NCI-H1436 (cell line): Measurements from ENCODE around the gene RNF150.
"Not testable (repeated sequence)": the region's sequence is repeated elsewhere in the genome, so short reads cannot be mapped to it uniquely, and the experiment has no call there.

Experiments
- DNase-seq: peaks from one replicate; lab custom pipeline; 2025; lab: John Stamatoyannopoulos, UW

The RNF150 gene

GRCh38 chr4:141133146-141133998 lies at the start of gene RNF150:
Gene RNF150 (minus strand): TSS chr4:141133469.
- DNase-seq = peak; percentile 68

GRCh38 chr4:141180991-141181761 lies 47.9 kb upstream of the RNF150 start:
- no peak for DNase-seq

GRCh38 chr4:141179474-141180373 lies 46.5 kb upstream of the RNF150 start:
- DNase-seq = no peak

GRCh38 chr4:141177171-141177570 lies 43.9 kb upstream of the RNF150 start:
- DNase-seq = no peak

- no peak for DNase-seq
Observed at GRCh38 chr4:141174457-141174856, 41.2 kb upstream of the RNF150 start.

GRCh38 chr4:141170671-141171070 lies 37.4 kb upstream of the RNF150 start:
- no peak for DNase-seq

- no peak for DNase-seq
Observed at GRCh38 chr4:141169391-141169790, 36.1 kb upstream of the RNF150 start.

- not testable (repeated sequence) for DNase-seq
Observed at GRCh38 chr4:141165001-141165400, 31.7 kb upstream of the RNF150 start.

GRCh38 chr4:141159027-141159426 lies 25.8 kb upstream of the RNF150 start:
- no peak for DNase-seq

GRCh38 chr4:141158219-141158618 lies 24.9 kb upstream of the RNF150 start:
- DNase-seq = peak; percentile 0

GRCh38 chr4:141155586-141155985 lies 22.3 kb upstream of the RNF150 start:
- DNase-seq = no peak

GRCh38 chr4:141154725-141155124 lies 21.5 kb upstream of the RNF150 start:
- no peak for DNase-seq

- no peak for DNase-seq
Observed at GRCh38 chr4:141153751-141154510, 20.7 kb upstream of the RNF150 start.

- DNase-seq = no peak
Observed at GRCh38 chr4:141144207-141144606, 10.9 kb upstream of the RNF150 start.

GRCh38 chr4:141142423-141142822 lies 9.2 kb upstream of the RNF150 start:
- no peak for DNase-seq

- DNase-seq = no peak
Observed at GRCh38 chr4:141140391-141141200, 7.3 kb upstream of the RNF150 start.

GRCh38 chr4:141133999-141134995 lies 1.0 kb upstream of the RNF150 start:
- DNase-seq = no peak

GRCh38 chr4:141132709-141133145 lies 542 bp downstream of the RNF150 start:
- no peak for DNase-seq

- no peak for DNase-seq
Observed at GRCh38 chr4:141132072-141132708, 1.1 kb downstream of the RNF150 start.
